Natural killer cell treated with Interleukin-12 subunit alpha and Interleukin-12 subunit beta and Interleukin-15 and Interleukin-18, amount 100 ng/mL, for 72 hours (primary cell): ENCODE results near the gene MACROH2A2. TPM values are rescaled to one million over a fixed set of nuclear protein-coding genes. Genes with fewer than 3 reads are reported as not detected.

Experiments
- ATAC-seq, 2 donors: fragments of 150-1000 bp; cut with Tn5 transposase in 1 of 2; sonication (Bioruptor Pico), chemical (Tn5 transposase) in 1 of 2; 2 replicates each; pipeline ENCODE4 v1.10.0; 2021
- DNase-seq: peaks from one replicate; pipeline ENCODE4 v3.0.0; 2022; ENCODE audit warnings: low spot score
- H3K27ac Mint-ChIP-seq, 2 donors: 1 replicate in 1 of 2; 2 replicates in 1 of 2; pipeline ENCODE4 v1.8.0; 2022; ENCODE audit warnings: mixed read lengths in 2 of 2, mild to moderate bottlenecking in 1 of 2, moderate library complexity in 1 of 2
- H3K27me3 Mint-ChIP-seq, 2 donors: 1 replicate in 1 of 2; 2 replicates in 1 of 2; pipeline ENCODE4 v1.8.0; 2022; ENCODE audit warnings: mixed read lengths in 2 of 2
- H3K36me3 Mint-ChIP-seq: one replicate; pipeline ENCODE4 v1.8.0; 2022; ENCODE audit warnings: mixed read lengths
- H3K4me1 Mint-ChIP-seq, 2 donors: 1 replicate in 1 of 2; 2 replicates in 1 of 2; pipeline ENCODE4 v1.8.0; 2022; ENCODE audit warnings: low read depth in 2 of 2, mixed read lengths in 2 of 2, mild to moderate bottlenecking in 1 of 2
- H3K4me3 Mint-ChIP-seq: one replicate; pipeline ENCODE4 v1.8.0; 2022; ENCODE audit warnings: mixed read lengths
- H3K9me3 Mint-ChIP-seq: 2 replicates; pipeline ENCODE4 v1.8.0; 2022; ENCODE audit warnings: mixed read lengths
- total RNA-seq, 2 donors: library from RNA; stranded (reverse); gene quantifications; one replicate each; pipeline ENCODE4 v1.2.3, GENCODE V29; 2022

MACROH2A2 gene
- total RNA-seq, 2 donors from 2014 or later = 0.43 to 0.56 TPM

- Mint-ChIP-seq H3K27ac (no peak overlapping the region), H3K4me1 (peaks cover 0 to 7% of the 10 kb centered on the region in 2 donors), H3K4me3 (no peak overlapping the region), H3K36me3 (no peaks in the 10 kb centered on the region), H3K9me3 (no peaks in the 10 kb centered on the region), H3K27me3 (peaks cover 30 to 46% of the 10 kb centered on the region in 2 donors)
- ATAC-seq (peak in 1 of 2 donors; percentile 48), DNase-seq (no peak)
These were observed 1.2 kb downstream of the MACROH2A2 start for GRCh38 chr10:70053841-70054288.

GRCh38 chr10:70054902-70055301 lies 2.3 kb downstream of the MACROH2A2 start:
- Mint-ChIP-seq H3K4me1 (peaks cover 0 to 7% of the 10 kb centered on the region in 2 donors), H3K36me3 (no peaks in the 10 kb centered on the region), H3K9me3 (no peaks in the 10 kb centered on the region), H3K4me3 (peak overlapping the region; percentile 36), H3K27me3 (peaks cover 30 to 46% of the 10 kb centered on the region in 2 donors), H3K27ac (no peak overlapping the region)
- ATAC-seq (no peak), DNase-seq (no peak)

- H3K4me3 Mint-ChIP-seq = no peak overlapping the region
- no peak for DNase-seq
- no peak overlapping the region for H3K27ac Mint-ChIP-seq
- H3K4me1 Mint-ChIP-seq = peaks cover 0 to 7% of the 10 kb centered on the region in 2 donors
- H3K9me3 Mint-ChIP-seq = no peaks in the 10 kb centered on the region
- H3K36me3 Mint-ChIP-seq = no peaks in the 10 kb centered on the region
- no peak for ATAC-seq
- peaks cover 30 to 45% of the 10 kb centered on the region in 2 donors for H3K27me3 Mint-ChIP-seq
These were observed 2.9 kb downstream of the MACROH2A2 start for GRCh38 chr10:70055550-70055949.

- Mint-ChIP-seq H3K27ac (no peak overlapping the region), H3K4me1 (peaks cover 0 to 5% of the 10 kb centered on the region in 2 donors), H3K36me3 (no peaks in the 10 kb centered on the region), H3K27me3 (peaks cover 15 to 28% of the 10 kb centered on the region in 2 donors), H3K4me3 (no peak overlapping the region), H3K9me3 (no peaks in the 10 kb centered on the region)
- DNase-seq (no peak), ATAC-seq (no peak)
These were observed 4.7 kb downstream of the MACROH2A2 start for GRCh38 chr10:70057306-70057705.

GRCh38 chr10:70060389-70060788 lies 7.7 kb downstream of the MACROH2A2 start:
- DNase-seq (no peak), ATAC-seq (no peak)
- H3K9me3 Mint-ChIP-seq = no peaks in the 10 kb centered on the region
- H3K27ac Mint-ChIP-seq = no peak overlapping the region
- no peaks in the 10 kb centered on the region for H3K36me3 Mint-ChIP-seq
- peaks cover 9% of the 10 kb centered on the region in 2 donors for H3K27me3 Mint-ChIP-seq
- H3K4me1 Mint-ChIP-seq = peaks cover 0 to 8% of the 10 kb centered on the region in 2 donors
- no peak overlapping the region for H3K4me3 Mint-ChIP-seq

- H3K36me3 Mint-ChIP-seq = no peaks in the 10 kb centered on the region
- peaks cover 0 to 13% of the 10 kb centered on the region in 2 donors for H3K27me3 Mint-ChIP-seq
- H3K9me3 Mint-ChIP-seq = no peaks in the 10 kb centered on the region
- H3K27ac Mint-ChIP-seq = peak overlapping the region in 1 of 2 donors; percentile 77
- ATAC-seq (peak in 1 of 2 donors; percentile 86), DNase-seq (no peak)
- H3K4me3 Mint-ChIP-seq = peak overlapping the region; percentile 56
- peaks cover 0 to 8% of the 10 kb centered on the region in 2 donors for H3K4me1 Mint-ChIP-seq
These were observed 10.9 kb downstream of the MACROH2A2 start for GRCh38 chr10:70063418-70064098.

- no peak for DNase-seq
- H3K36me3 Mint-ChIP-seq = no peaks in the 10 kb centered on the region
- ATAC-seq = no peak
- no peaks in the 10 kb centered on the region for H3K9me3 Mint-ChIP-seq
- H3K27ac Mint-ChIP-seq = no peak overlapping the region
- peaks cover 0 to 8% of the 10 kb centered on the region in 2 donors for H3K4me1 Mint-ChIP-seq
- H3K27me3 Mint-ChIP-seq = peaks cover 0 to 13% of the 10 kb centered on the region in 2 donors
- H3K4me3 Mint-ChIP-seq = no peak overlapping the region
These were observed 11.8 kb downstream of the MACROH2A2 start for GRCh38 chr10:70064486-70064885.

- ATAC-seq (no peak), DNase-seq (no peak)
- Mint-ChIP-seq H3K27me3 (peaks cover 0 to 13% of the 10 kb centered on the region in 2 donors), H3K4me3 (no peak overlapping the region), H3K9me3 (no peaks in the 10 kb centered on the region), H3K27ac (no peak overlapping the region), H3K4me1 (peaks cover 0 to 8% of the 10 kb centered on the region in 2 donors), H3K36me3 (no peaks in the 10 kb centered on the region)
These were observed 13.5 kb downstream of the MACROH2A2 start for GRCh38 chr10:70066190-70066589.

- DNase-seq (no peak), ATAC-seq (no peak)
- Mint-ChIP-seq H3K4me3 (no peak overlapping the region), H3K27ac (no peak overlapping the region), H3K36me3 (no peaks in the 10 kb centered on the region), H3K27me3 (peaks cover 0 to 13% of the 10 kb centered on the region in 2 donors), H3K9me3 (no peaks in the 10 kb centered on the region), H3K4me1 (peaks cover 0 to 8% of the 10 kb centered on the region in 2 donors)
These were observed 14.9 kb downstream of the MACROH2A2 start for GRCh38 chr10:70067586-70067985.

GRCh38 chr10:70068925-70069324 lies 16.3 kb downstream of the MACROH2A2 start:
- H3K9me3 Mint-ChIP-seq = no peaks in the 10 kb centered on the region
- H3K4me1 Mint-ChIP-seq = no peaks in the 10 kb centered on the region
- no peak for ATAC-seq
- H3K27ac Mint-ChIP-seq = no peak overlapping the region
- H3K4me3 Mint-ChIP-seq = no peak overlapping the region
- no peaks in the 10 kb centered on the region for H3K36me3 Mint-ChIP-seq
- H3K27me3 Mint-ChIP-seq = peaks cover 0 to 10% of the 10 kb centered on the region in 2 donors
- no peak for DNase-seq

GRCh38 chr10:70069346-70069745 lies 16.7 kb downstream of the MACROH2A2 start:
- no peaks in the 10 kb centered on the region for H3K4me1 Mint-ChIP-seq
- DNase-seq (no peak), ATAC-seq (no peak)
- no peaks in the 10 kb centered on the region for H3K9me3 Mint-ChIP-seq
- no peaks in the 10 kb centered on the region for H3K36me3 Mint-ChIP-seq
- H3K4me3 Mint-ChIP-seq = no peak overlapping the region
- peaks cover 0 to 10% of the 10 kb centered on the region in 2 donors for H3K27me3 Mint-ChIP-seq
- H3K27ac Mint-ChIP-seq = no peak overlapping the region

GRCh38 chr10:70070834-70071233 lies 18.2 kb downstream of the MACROH2A2 start:
- Mint-ChIP-seq H3K27ac (no peak overlapping the region), H3K27me3 (peaks cover 0 to 4% of the 10 kb centered on the region in 2 donors), H3K36me3 (no peaks in the 10 kb centered on the region), H3K4me3 (no peak overlapping the region), H3K4me1 (no peaks in the 10 kb centered on the region), H3K9me3 (no peaks in the 10 kb centered on the region)
- ATAC-seq = no peak
- DNase-seq = no peak

- Mint-ChIP-seq H3K27ac (no peak overlapping the region), H3K4me3 (no peak overlapping the region), H3K36me3 (no peaks in the 10 kb centered on the region), H3K4me1 (no peaks in the 10 kb centered on the region), H3K9me3 (no peaks in the 10 kb centered on the region), H3K27me3 (peaks cover 0 to 9% of the 10 kb centered on the region in 2 donors)
- ATAC-seq (no peak), DNase-seq (no peak)
These were observed 21.5 kb downstream of the MACROH2A2 start for GRCh38 chr10:70074165-70074564.

- no peaks in the 10 kb centered on the region for H3K36me3 Mint-ChIP-seq
- DNase-seq = no peak
- no peaks in the 10 kb centered on the region for H3K4me1 Mint-ChIP-seq
- H3K4me3 Mint-ChIP-seq = no peak overlapping the region
- H3K27ac Mint-ChIP-seq = no peak overlapping the region
- H3K9me3 Mint-ChIP-seq = no peaks in the 10 kb centered on the region
- ATAC-seq = no peak
- H3K27me3 Mint-ChIP-seq = peaks cover 0 to 9% of the 10 kb centered on the region in 2 donors
These were observed 22.3 kb downstream of the MACROH2A2 start for GRCh38 chr10:70074971-70075370.
